ENCODE data around the gene VAV2.
A peak's percentile ranks its signal among the peaks of the same experiment; 100 is the strongest.
"Not testable (repeated sequence)": the region's sequence is repeated elsewhere in the genome, so short reads cannot be mapped to it uniquely, and the experiment has no call there.

The VAV2 gene

DNA sequence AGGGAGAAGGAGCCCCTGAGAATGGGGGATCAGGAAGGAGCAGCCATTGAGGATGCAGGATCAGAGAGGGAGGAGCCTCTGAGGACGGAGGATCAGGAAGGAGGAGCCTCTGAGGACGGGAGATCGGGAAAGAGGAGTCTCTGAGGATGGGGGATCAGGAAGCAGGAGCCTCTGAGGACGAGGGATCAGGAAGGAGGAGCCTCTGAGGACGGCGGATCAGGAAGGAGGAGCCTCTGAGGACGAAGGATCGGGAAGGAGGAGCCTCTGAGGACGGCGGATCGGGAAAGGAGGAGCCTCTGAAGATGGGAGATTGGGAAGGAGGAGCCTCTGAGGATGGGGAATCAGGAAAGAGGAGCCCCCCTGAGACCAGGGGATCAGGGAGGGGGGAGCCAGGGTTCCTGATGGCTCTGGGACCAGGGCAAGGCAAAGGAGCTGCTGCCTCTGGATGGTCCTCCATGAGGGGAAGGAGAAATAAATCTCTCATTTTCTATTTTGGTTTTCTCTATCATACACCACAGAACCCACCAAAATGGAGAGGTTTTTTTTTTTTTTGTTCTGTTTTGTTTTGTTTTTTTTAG is 231.3 kb downstream of the VAV2 start:
- no peak overlapping the region for H3K27ac Mint-ChIP-seq
- H3K36me3 Mint-ChIP-seq = no peaks in the 10 kb centered on the region
- H3K9me3 Mint-ChIP-seq = peaks cover 3% of the 10 kb centered on the region

DNA sequence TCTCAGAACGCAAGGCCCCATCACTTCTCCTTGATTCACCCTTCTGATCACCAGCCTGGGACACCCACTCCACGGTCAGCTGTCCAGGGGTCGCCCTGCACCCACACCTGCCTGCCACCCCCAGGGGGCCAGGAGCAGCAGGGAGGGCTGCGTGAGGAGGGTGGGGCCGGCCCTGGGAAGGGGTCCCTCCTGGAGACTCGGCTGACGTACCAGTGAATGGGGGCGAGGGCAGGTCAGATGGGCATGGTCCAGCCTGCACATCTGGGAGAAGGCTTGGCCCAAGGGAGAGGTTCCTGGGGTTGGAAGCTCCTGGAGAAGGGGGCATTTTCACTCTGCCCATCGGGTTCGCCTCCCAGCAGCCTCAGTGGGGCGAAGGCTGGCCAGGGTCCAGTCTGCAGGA is 232.2 kb downstream of the VAV2 start:
- Mint-ChIP-seq H3K9me3 (peaks cover 3% of the 10 kb centered on the region), H3K27ac (no peak overlapping the region), H3K36me3 (no peaks in the 10 kb centered on the region), H3K4me3 (no peak overlapping the region), H3K4me1 (no peaks in the 10 kb centered on the region)
- no peak for ATAC-seq
- DNase-seq (ENCODE audit: low spot score in 2 of 2) = no peak

More for the DNA sequence above, 231.3 kb downstream of the VAV2 start:
- ATAC-seq (no peak), DNase-seq (ENCODE audit: low spot score in 2 of 2) (no peak)
- H3K4me1 Mint-ChIP-seq = no peaks in the 10 kb centered on the region
- no peak overlapping the region for H3K4me3 Mint-ChIP-seq

DNA sequence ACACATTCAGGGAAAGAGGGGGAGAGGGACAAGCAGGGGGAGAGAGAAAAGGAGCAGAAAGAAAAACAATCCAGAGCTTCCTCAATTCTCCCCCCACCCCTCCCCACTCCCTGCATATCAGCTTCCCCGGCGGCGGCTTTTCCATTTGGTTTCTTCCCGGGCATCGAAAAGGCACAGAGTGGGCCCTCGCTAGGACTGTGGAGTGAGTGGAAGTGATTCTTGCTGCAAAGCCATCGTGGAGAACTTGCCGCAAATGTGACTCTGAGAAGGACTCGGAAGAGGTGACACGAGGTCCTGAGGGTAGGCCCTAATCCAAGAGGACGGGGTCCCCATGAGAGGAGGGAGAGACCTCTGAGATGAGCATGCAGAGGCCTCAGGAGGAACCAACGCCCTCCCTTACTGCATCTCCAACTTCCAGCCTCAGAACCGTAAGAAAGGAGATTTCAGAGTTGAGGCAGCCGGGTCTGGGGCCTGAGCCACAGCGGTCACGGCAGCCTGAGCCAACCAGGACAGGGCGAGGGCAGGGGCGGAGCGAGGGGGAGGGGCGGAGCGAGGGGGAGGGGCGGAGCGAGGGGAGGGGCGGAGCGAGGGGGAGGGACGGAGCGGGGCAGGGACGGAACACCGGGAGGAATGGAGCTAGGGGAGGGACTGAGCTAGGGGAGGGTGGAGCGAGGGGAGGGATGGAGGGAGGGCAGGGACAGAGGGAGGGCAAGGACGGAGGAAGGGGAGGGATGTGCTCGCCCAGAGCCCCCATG is 232.8 kb downstream of the VAV2 start:
- Mint-ChIP-seq H3K4me3 (no peak overlapping the region), H3K36me3 (no peaks in the 10 kb centered on the region), H3K27ac (no peak overlapping the region), H3K4me1 (no peaks in the 10 kb centered on the region), H3K9me3 (peaks cover under 1% of the 10 kb centered on the region)
- ATAC-seq (no peak), DNase-seq (ENCODE audit: low spot score in 2 of 2) (no peak)

DNA sequence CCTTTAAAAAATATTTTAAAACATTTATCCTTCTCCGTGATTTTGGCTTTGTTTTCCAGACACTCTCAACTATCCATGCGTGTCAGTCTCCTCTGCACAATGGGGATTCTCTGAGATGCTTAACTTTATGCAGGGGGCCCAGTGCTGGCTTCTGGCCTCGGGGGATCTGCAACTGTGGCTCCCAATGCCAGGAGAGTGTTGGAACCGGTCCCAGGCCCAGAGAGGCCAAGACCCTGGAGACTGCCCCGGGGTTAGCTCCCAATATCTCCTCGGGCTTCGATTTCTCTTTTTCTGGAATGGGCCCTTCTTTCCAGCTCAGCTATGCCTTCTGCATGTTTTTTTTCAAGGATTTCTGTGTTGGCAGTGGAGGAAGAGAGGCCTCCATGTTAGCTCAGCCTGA is 233.9 kb downstream of the VAV2 start:
- H3K36me3 Mint-ChIP-seq = no peaks in the 10 kb centered on the region
- DNase-seq (ENCODE audit: low spot score in 2 of 2) (no peak), ATAC-seq (no peak)
- H3K4me1 Mint-ChIP-seq = no peaks in the 10 kb centered on the region
- H3K9me3 Mint-ChIP-seq = no peaks in the 10 kb centered on the region
- no peak overlapping the region for H3K4me3 Mint-ChIP-seq
- no peak overlapping the region for H3K27ac Mint-ChIP-seq

DNA sequence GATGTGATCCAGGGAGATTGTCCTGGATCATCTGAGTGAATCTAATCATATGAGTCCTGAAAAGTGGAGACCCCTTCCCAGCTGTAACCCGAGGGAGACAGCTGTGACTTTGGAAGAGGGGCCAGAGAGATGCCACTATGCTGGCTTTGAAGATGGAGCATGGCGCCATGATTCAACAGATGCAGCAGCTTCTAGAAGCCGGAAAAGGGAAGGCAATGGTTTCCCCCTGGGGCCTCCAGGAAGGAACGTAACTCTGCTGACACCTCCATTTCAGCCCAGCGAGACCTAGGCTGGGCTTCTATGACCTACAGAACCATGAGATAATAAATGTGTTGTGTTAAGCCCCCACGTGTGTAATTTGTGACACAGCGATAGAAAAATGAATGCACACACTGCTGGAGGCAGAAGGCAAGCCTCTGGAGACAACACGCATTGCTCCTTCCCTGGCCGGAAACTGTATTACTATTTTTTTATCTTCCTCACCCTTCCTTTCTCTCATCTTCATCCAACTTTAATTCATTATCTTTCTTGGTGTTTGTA is 237.4 kb downstream of the VAV2 start:
- Mint-ChIP-seq H3K4me3 (no peak overlapping the region), H3K27ac (no peak overlapping the region), H3K4me1 (no peaks in the 10 kb centered on the region), H3K36me3 (no peaks in the 10 kb centered on the region), H3K9me3 (no peaks in the 10 kb centered on the region)
- DNase-seq (ENCODE audit: low spot score in 2 of 2) (no peak), ATAC-seq (no peak)

DNA sequence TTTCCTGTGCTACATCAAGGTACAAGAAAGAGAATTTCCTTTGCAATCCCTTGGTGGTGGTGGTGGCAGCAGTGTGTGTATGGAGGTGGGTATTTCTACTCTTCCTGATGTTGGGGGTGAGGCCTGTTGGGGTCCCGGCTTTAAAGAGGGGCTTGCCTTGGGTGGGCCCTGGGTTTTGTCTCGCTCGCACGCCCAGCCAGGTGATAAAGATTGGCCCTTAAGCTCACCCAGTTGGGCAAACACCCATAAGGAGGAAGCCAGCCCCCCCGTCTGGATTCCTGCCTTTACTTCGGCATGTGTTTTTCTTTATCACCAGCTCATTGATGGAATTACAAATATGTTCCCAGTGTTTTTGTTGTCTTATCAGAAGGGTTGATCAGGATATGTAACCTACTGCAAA is 237.9 kb downstream of the VAV2 start:
- ATAC-seq = no peak
- Mint-ChIP-seq H3K9me3 (no peaks in the 10 kb centered on the region), H3K4me1 (no peaks in the 10 kb centered on the region), H3K36me3 (no peaks in the 10 kb centered on the region), H3K4me3 (no peak overlapping the region), H3K27ac (no peak overlapping the region)
- no peak for DNase-seq (ENCODE audit: low spot score in 2 of 2)

DNA sequence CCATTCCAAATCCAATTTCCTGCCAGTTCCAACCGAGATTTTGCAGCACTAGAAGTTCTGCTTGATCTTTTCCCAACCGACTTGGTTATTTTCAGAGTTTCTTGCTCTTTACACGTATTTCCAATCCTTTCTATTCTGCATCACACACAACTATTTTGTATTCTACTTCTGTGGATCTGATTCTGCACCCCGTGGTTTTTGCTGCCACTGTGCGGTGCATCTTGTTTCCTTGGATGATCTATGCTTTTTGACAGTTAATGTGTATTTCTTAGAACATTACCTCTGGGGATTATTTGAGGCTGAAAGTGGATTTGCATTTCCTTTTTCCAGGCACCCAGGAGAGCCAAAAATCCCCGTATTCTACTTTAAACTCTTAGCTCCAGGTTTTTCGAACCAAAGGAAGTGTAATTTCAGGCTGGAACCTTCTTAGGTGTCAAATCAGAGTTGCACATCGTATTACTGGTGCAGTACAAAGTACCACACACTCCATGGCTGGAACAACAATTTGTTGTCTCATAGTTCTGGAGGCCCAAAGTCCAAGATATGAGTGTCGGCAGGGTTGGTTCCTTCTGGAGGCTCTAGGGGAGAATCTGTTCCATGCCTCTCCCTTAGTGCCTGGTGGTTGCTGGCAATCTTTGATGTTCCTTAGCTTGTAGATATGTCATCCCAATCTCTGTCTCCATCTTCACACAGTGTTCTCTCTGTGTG is 239.2 kb downstream of the VAV2 start:
- Mint-ChIP-seq H3K4me1 (no peaks in the 10 kb centered on the region), H3K27ac (no peak overlapping the region), H3K36me3 (no peaks in the 10 kb centered on the region), H3K4me3 (no peak overlapping the region), H3K9me3 (no peaks in the 10 kb centered on the region)
- no peak for ATAC-seq
- no peak for DNase-seq (ENCODE audit: low spot score in 2 of 2)

DNA sequence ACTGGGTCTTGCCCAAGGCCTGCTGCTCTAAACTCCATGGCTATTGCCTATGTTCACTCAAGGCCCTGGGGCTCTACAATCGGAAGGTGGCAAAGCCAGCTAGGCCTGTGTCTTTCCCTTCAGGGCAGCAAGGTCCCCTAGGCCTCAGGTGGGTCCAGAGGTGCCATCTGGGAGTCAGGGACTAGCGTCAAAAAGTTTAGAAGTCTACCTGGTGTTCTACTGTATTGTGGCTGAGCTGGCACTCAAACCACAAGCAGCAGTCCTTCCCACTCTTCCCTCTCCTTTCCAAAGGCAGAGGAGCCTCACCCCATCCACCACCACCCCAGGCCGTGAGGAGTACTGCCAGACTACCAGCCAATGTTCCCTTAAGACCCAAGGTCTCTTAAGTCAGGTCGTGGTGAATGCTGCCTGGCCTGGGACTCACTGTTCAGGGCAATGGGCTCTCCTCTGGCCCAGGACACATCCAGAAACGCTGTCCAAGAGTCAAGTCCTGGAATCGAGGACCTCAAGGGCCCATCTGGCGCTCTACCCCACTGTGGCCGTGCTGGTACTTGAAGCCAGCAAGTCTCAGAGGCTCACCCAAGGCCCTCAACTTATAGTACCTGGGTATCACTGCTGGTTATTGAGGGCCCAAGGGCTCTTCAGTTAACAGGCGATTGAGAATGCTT is 241.0 kb downstream of the VAV2 start:
- no peak overlapping the region for H3K27ac Mint-ChIP-seq
- no peaks in the 10 kb centered on the region for H3K36me3 Mint-ChIP-seq
- H3K4me3 Mint-ChIP-seq = no peak overlapping the region
- no peaks in the 10 kb centered on the region for H3K4me1 Mint-ChIP-seq
- ATAC-seq (no peak), DNase-seq (ENCODE audit: low spot score in 2 of 2) (no peak)
- H3K9me3 Mint-ChIP-seq = no peaks in the 10 kb centered on the region

DNA sequence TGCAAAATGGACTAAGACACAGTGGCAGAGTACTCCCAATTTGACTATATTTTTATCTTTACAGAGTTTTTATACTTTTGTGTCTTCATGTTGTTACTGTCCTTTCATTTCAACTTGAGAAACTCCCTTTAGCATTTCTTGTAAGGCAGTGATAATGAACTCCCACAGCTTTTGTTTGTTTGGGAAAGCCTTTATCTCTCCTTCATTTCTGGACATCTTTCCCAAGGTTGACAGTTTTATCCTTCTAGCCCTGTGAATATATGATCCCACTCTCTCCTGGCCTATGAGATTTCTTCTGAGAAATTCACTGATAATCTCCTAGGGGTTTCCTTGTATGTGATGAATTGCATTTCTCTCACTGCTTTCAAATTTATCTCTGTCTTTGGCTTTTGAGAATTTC is 244.8 kb downstream of the VAV2 start:
- Mint-ChIP-seq H3K4me1 (no peaks in the 10 kb centered on the region), H3K4me3 (no peak overlapping the region), H3K27ac (no peak overlapping the region), H3K9me3 (no peaks in the 10 kb centered on the region), H3K36me3 (no peaks in the 10 kb centered on the region)
- ATAC-seq = no peak
- DNase-seq (ENCODE audit: low spot score in 2 of 2) = no peak

DNA sequence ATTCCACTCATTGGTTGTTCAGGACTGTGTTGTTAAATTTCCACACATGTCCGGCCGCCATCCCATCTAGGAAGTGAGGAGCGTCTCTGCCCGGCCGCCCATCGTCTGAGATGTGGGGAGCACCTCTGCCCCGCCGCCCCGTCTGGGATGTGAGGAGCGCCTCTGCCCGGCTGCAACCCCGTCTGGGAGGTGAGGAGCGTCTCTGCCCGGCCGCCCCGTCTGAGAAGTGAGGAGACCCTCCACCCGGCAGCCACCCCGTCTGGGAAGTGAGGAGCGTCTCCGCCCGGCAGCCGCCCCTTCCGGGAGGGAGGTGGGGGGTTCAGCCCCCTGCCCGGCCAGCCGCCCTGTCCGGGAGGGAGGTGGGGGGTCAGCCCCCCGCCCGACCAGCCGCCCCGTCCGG is 247.6 kb downstream of the VAV2 start:
- DNase-seq (ENCODE audit: low spot score in 2 of 2); ATAC-seq; H3K9me3 Mint-ChIP-seq; H3K4me1 Mint-ChIP-seq; H3K4me3 Mint-ChIP-seq; H3K27ac Mint-ChIP-seq; H3K36me3 Mint-ChIP-seq: not testable (repeated sequence)

DNA sequence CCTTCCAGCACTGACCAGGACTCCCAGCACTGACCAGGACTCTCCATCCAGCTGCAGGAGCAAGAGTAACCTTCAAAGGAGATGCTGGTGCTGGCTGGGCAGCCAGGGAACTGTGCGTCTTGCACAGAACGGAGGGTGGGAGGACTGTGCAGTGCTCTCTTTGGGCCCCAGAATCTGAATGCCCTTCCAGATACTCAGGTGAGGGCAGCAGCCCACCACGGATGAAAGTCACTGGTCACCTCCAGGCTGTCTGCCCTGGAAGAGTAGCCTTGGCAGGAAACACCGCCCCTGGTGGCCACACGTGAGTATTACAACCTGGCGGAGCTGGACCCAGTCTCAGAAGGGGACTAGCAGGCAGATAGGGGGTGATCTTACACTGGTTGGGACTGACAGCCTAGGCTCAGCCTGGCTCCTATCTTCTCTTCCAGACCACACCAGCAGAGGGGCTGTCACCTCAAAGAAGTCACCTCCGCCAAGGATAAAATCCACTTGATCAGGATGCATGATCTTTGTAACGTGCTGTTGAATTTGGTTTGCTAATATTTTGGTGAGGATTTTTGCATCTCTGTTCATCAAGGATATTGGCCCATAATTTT is 249.2 kb downstream of the VAV2 start:
- Mint-ChIP-seq H3K4me3 (no peak overlapping the region), H3K9me3 (no peaks in the 10 kb centered on the region), H3K4me1 (peaks cover 10% of the 10 kb centered on the region), H3K36me3 (no peaks in the 10 kb centered on the region), H3K27ac (no peak overlapping the region)
- peak; percentile 57 for ATAC-seq
- DNase-seq (ENCODE audit: low spot score in 2 of 2) = peak; percentile 73 to 88

DNA sequence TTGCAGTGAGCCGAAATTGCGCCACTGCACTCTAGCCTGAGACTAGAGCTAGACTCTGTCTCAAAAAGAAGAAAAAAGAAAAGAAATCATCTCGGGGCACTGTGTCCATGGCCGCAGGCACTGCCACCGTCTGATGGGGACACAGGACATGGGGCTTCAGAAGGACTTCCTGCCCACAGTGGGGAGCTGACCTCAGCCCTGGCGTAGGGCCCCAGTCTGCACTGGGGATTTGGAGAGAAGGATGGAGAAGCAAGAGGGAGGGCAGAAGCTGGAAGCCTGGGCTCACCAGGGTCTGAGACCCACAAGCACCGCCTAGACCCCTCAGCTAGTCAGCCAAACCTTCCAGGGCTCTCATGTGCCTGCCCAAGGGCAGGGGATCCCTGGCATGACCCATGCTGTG is 249.9 kb downstream of the VAV2 start:
- Mint-ChIP-seq H3K4me1 (peaks cover 13% of the 10 kb centered on the region), H3K27ac (no peak overlapping the region)

DNA sequence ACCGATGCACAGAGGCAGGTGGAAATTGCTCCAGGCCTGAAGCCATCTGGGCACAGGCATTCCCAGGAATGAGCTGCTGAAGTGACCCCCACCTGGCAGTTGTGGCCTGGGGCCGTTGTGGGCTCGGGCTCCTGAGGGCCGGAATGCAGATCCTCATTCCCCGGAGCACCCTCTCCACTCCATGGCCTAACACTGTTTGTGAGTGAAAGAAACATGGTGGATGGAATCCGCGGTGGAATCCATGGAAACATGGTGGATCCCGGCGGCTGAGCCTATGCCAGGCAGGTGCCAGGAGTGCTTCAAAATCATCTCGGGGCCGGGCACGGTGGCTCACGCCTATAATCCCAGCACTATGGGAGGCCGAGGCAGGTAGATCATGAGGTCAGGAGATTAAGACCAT is 250.4 kb downstream of the VAV2 start:
- H3K9me3 Mint-ChIP-seq = no peaks in the 10 kb centered on the region
- DNase-seq (ENCODE audit: low spot score in 2 of 2) (no peak), ATAC-seq (no peak)
- no peak overlapping the region for H3K4me3 Mint-ChIP-seq
- H3K4me1 Mint-ChIP-seq = peaks cover 13% of the 10 kb centered on the region
- H3K36me3 Mint-ChIP-seq = no peaks in the 10 kb centered on the region
- no peak overlapping the region for H3K27ac Mint-ChIP-seq

More for the DNA sequence above, 249.9 kb downstream of the VAV2 start:
- Mint-ChIP-seq H3K4me3 (no peak overlapping the region), H3K36me3 (no peaks in the 10 kb centered on the region), H3K9me3 (no peaks in the 10 kb centered on the region)
- ATAC-seq (no peak), DNase-seq (ENCODE audit: low spot score in 2 of 2) (no peak)

DNA sequence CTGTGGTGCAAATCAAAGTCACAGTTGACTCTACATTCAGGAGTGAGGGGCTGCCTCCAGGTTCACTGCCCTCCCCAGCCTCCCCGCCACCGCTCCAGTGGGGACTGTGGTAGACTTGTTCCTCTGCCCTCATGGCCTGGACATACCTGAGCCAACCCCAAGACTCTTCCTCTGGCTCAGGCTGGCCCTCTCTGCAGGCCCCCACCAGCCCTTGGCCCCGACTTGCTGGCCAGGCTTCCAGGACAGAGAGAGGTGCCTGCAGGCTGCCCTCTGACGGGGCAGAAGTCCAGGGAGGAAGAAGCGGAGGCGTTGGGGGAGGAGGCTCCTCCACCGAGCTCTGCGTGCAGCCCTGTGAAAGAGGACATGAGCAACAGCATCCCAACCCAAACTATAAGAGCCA is 251.2 kb downstream of the VAV2 start:
- DNase-seq (ENCODE audit: low spot score in 2 of 2) (no peak), ATAC-seq (no peak)
- no peak overlapping the region for H3K27ac Mint-ChIP-seq
- peaks cover 13% of the 10 kb centered on the region for H3K4me1 Mint-ChIP-seq
- H3K9me3 Mint-ChIP-seq = no peaks in the 10 kb centered on the region
- H3K4me3 Mint-ChIP-seq = no peak overlapping the region
- no peaks in the 10 kb centered on the region for H3K36me3 Mint-ChIP-seq
